HT-29 (cell line): Measurements from ENCODE around the gene SLC16A3. TPM values are rescaled to one million over a fixed set of nuclear protein-coding genes. Genes with fewer than 3 reads are reported as not detected.

ENCODE experiments used
- DNase-seq: peaks from one replicate; pipeline ENCODE4 v3.0.0-alpha.2; 2015; ENCODE audit warnings: low spot score
- total RNA-seq: library from RNA; depleted of rRNA; stranded (reverse); fragments of >200 nt; shearing (Covaris generic); gene quantifications from 2 replicates; pipeline ENCODE4 v1.2.3, GENCODE V29; 2014

Gene SLC16A3
- total RNA-seq, 1 experiment from 2014 or later, result 156 TPM

DNA sequence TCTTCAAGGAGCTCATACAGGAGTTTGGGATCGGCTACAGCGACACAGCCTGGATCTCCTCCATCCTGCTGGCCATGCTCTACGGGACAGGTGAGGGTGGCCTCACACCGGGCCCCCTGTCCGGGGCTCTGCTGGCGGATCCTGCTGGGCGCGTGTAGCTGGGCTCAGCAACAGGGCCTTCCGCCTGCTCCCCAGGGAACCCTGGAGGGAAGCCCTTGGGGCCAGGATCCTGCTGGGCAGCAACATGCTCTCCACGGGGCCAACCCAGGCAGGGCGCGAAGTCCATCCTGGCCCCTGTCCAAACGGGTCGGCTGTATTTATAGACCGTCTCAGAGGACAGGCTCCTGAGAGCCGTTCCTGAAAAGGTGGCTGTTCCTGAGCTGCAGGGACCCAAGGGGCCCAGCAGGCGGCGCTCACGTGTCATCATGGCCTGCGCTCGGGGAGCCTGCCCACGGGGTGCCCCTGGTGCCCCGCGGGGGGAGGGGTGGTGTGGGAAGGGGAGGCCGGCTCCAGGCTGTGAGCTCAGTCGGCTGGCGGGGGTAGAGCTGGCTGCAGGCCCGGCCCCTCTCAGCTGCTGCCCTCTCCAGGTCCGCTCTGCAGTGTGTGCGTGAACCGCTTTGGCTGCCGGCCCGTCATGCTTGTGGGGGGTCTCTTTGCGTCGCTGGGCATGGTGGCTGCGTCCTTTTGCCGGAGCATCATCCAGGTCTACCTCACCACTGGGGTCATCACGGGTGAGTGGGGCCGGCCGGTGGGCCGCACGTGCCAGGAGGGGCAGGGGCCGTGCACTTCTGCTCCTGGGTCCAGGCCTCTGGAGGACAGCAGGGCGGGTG is 7.5 kb downstream of the SLC16A3 start:
- DNase-seq, result peak; percentile 88

DNA sequence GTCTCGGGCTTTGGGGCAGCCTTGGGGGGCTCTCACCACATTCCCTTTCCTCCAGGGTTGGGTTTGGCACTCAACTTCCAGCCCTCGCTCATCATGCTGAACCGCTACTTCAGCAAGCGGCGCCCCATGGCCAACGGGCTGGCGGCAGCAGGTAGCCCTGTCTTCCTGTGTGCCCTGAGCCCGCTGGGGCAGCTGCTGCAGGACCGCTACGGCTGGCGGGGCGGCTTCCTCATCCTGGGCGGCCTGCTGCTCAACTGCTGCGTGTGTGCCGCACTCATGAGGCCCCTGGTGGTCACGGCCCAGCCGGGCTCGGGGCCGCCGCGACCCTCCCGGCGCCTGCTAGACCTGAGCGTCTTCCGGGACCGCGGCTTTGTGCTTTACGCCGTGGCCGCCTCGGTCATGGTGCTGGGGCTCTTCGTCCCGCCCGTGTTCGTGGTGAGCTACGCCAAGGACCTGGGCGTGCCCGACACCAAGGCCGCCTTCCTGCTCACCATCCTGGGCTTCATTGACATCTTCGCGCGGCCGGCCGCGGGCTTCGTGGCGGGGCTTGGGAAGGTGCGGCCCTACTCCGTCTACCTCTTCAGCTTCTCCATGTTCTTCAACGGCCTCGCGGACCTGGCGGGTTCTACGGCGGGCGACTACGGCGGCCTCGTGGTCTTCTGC is 8.4 kb downstream of the SLC16A3 start:
- no peak for DNase-seq

DNA sequence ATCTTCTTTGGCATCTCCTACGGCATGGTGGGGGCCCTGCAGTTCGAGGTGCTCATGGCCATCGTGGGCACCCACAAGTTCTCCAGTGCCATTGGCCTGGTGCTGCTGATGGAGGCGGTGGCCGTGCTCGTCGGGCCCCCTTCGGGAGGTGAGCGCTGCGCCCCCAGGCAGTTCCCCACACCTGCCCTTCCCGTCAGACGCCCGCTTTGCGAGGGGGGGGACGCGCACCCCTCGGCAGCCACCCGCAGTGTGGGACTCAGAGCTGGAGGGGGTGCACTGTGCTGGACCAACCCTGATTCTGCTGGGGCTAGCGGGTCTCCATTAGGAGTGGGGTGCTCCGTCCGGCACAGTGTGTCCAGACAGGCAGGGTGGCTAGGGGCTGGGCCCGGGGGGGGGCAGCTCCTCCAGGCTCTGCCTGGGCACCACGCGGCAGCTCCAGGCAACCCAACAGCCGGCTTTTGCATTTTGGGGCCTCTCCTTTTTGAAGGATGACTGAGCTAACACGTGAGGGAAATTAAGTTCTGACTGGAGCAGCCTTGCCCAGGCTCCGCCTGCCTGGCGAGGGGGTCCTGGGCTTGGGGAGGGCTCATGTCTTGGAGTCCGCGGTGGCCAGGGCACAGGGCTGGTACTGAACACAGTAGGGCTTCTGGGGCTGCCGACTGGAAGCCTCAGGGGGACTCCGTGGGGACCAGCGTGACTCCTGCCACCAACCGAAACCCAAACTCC is 9.1 kb downstream of the SLC16A3 start:
- no peak for DNase-seq

DNA sequence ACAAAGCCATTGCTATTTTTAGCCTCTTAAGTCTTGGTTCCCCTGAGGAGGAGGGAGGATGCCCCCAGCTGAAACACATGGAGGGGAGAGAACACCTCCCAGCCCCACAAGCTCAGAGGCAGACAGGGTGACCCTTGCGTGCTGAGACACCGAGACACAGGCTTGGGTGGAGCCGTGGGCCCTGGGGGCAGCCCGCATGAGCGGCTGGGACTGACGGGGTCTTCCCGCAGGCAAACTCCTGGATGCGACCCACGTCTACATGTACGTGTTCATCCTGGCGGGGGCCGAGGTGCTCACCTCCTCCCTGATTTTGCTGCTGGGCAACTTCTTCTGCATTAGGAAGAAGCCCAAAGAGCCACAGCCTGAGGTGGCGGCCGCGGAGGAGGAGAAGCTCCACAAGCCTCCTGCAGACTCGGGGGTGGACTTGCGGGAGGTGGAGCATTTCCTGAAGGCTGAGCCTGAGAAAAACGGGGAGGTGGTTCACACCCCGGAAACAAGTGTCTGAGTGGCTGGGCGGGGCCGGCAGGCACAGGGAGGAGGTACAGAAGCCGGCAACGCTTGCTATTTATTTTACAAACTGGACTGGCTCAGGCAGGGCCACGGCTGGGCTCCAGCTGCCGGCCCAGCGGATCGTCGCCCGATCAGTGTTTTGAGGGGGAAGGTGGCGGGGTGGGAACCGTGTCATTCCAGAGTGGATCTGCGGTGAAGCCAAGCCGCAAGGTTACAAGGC is 9.8 kb downstream of the SLC16A3 start:
- DNase-seq, result peak; percentile 91

DNA sequence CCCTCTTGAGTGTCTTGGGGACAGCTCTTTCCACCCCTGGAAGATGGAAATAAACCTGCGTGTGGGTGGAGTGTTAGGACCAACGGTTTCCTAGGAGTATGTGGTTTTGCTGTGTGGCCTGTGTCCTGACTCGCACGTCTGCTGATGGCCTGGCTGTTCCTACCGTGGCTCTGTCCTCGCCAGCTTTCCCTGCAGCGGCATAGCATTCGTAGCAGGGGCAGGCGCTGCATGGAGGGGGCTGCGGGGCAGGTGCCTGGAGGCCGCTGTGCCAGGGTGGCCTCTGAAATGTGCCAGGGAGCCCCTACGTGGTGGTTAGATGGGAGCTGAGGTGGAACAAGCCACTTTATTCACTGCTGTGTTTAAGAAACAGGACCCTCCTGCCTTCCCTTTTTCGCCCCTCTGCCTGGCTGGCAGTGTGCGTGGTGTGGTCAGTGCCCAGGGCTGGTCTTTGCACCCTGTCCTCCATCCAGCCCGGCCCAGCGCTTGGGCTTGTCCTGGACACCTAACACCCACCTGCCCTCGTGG is 10.6 kb downstream of the SLC16A3 start:
- no peak for DNase-seq

DNA sequence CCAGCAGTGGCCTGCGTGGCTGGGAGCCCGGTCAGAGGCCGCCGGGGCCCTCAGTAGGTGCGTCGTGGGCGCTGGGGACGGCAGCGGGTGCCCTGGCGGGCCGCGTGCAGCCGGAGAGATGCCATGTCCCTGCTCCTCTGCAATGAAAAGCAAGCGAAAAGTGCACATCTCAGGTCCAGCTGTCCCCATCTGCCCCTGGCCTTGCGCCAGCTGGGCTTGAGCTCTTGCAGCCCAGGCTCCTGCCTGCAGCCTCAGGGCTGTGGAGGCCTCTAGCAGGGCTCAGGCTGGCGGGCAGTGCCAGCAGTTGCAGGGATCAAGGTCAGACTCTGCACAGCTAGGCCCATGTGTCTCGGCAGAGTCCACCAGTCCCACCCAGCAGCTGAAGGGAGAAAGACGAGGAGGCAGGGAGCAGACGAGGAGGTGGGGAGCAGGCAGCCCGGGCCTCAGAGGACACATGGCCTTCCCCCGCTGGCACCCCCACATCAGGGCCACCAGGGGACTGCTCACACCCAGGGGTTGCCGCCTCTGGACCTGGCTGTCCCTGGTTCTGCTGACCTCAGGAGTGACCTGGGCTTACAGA is 11.2 kb downstream of the SLC16A3 start:
- DNase-seq, result no peak

DNA sequence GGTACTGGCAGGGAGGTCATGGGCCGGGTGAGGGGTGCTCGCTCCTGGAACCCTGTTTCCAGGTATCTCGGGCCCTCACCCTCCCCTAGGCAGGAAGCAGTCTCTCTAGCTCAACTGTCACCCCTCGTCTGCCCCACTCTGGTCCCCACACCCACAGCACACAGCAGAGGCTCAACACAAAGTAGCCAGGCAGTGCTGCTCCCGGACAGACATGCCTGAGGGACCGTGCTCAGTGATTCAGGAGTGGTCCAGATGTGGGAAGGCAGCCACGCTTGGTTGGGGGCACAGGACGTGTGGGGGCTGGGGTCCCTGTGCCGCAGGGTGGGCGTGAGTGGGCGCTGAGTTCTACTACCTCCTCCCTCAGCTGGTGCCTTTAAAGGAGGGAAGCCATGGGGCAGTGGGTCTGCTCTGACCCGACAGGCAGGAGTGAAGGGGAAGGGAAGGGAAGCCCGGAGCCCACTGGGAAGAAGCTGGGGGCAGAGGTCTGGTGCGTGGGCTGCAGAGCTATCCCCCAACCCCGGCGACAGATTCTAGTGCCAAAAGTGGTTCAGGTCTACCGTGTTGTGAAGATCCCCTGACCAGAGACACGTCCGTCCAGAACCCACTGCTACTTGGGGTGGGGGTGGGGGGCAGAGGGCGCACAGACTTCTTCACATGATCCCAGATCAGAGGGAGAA is 11.8 kb downstream of the SLC16A3 start:
- no peak for DNase-seq

DNA sequence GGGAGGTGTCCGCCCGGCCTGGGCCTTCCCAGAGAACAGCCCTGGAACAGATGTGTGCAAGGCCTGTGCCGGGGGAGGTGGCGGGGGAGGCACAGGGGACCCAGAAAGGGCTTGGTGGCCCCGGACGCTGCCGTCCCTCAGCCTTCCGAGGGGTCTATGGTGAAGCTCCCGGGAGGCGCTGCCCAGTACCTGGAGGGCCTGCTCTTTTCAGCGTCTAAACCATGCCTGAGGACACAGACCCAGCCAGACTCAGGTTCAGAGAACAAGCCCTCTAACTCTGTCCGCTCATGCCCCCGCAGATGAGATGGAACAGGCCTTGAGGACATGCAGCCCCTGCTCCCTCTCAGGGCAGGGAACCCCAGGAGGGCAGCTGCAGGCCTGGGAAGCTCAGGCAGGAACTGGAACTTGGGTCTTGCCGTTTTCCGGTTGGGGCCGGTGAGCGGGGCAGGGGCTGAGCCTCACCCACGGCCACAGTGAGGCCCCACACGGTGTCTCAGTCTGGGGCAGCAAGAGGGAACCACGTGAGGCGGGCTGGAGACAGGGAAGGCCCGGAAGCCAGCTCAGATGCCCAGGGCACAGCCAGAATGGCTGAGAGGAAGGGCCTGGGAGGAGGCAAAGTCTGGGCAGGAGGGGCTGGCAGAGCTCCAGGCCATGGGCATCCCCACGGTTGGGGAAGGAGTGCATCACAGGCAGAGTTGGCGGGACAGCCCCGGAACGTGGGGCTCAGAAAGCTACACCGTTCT is 12.5 kb downstream of the SLC16A3 start:
- peak; percentile 84 for DNase-seq

DNA sequence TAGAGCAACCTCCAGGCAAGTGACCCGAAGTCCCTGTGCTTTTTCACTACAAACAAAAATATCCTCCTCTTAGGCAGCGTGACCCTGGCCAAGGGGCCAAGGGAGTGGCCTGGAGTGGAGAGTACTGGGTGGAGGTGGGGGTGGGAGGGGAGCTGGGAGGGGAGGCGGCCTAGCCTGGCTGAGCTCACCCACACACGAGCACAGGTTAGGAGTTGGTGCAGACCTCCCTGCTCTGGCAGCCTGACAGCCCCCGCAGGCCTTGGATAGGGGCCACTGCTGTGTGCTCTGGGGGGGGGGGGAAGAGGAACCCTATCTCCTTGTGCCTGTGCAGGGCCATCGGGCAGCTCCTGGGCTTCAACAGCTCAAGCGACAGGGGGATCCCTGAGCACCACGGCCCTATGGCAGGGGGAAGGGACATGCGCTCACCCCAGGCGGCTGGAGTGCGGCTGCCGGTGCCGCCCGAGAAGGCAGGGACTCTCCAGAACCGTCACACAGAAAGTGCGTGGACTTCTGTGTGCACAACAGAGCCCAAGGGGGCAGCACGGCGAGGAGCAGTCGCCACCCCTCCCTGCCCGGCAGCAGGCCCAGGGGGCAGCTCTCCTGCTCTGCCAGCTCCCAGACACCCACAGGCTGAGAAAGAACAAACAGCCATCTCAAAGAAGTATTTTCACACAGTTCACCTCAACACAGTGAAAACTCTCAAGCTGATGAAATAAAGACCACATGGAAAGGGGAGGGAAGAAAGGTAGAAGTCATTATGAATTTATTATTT is 13.3 kb downstream of the SLC16A3 start:
- peak; percentile 28 for DNase-seq

DNA sequence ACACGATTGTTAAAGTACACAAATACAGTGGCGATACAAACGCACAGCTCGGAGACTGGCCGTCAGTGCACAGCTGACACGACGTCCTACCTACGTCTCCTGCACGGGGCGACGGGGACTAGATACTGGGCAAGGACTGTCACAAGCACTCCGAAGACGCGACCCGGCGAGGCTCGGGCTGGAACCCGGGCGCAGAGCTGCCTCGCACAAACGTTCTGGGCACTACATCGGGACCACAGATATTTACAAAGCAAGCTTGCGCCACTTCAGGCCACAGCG is 13.8 kb downstream of the SLC16A3 start:
- no peak for DNase-seq

DNA sequence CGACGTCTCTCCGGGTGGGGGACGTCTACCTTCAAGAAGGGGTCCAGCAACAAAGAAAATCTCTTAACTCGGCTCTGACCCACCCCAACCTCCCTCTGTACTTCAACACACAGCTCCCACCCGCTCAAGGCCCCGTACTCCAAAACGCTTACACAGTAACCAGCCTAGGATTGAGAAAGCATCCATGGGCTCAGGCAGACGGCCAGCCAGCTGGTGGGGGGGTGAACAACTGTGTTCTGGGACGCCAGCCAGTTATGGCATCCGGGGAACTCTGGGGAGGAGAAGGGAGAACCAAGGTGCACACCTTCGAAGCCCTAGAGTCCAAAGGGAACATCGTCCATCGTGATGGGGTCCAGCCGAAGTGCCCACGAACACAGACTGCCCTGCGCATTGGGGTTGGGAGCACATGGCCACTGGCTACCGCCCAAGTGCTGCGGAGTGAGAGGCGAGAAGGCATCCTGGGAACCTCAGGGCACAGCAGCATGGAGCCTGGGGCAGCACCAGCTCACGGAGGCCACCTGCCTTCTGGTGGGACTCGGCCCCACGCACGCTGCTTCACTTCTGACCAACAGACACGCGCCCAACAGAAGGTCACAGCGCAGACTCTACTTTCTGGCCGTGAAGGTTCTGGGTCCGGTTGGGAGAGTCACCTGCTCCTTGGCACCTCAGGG is 14.3 kb downstream of the SLC16A3 start:
- peak; percentile 48 for DNase-seq

DNA sequence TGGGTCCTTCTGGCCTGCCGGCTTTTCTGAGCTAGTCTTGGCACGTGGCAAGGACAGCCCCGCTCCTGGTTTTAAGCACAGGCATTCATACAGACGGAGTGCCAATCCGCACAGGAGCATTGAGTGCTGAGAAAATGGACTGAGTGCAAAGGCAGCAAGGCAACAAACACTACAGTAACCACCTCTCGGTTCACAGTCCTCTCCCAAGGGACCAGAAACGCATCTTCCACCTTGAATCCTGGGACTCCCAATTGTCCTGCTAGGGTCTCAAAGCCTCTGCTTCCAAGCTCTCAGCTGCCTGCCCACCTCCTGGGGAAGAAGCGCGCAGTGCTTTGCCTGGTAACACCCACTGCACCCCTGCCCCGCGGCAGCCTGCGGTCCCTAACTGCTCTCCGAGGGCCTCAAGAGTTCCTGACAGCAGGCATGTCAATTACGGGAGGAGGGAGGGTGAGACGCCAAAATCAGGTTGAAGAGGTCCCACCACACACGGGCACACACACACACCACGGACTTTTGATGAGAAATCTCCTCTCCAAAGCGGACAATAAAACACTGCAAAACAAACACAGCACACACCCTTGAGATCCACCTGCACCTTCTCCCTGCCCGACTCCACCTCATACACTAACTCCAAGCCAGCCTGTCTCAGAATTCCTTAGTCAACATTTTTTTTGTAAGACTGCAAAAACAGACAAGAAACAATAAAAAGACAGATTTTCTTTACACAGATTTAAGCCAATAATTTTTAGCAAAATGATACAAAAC is 15.0 kb downstream of the SLC16A3 start:
- no peak for DNase-seq

DNA sequence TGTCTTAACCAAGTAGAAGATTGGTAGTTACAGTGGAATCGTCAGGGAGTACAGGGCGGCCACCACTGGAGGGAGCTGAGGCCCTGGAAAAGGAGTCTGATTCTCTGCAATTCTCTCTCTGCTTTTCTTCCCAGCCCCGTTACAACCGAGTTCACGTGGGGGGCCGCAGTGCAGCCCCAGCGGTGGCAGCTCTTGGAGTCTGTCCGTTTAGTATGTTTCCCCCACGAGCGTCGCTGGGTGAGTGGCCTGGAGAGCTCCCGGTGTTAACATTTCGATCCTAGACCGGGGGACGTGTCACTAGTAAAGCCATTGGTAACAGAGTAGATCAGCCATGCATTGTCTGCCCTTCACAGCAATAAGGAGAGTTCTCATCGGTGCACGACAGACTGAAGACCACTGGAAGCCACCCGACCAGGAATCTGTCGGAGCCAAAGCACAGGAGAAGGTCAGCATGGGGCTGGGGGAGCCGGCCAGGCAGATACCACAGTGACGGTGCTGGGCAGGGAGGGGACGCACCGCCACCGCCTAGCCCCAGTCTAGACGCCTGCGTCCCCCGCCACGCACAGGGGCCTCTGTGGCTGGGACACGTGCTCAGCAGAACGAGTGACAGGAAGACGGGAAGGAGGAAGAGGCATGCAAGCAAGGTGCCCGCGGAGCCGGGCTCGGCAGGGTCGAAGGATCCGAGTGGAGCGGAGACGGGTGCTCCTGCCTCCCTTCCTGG is 15.7 kb downstream of the SLC16A3 start:
- DNase-seq, result no peak

DNA sequence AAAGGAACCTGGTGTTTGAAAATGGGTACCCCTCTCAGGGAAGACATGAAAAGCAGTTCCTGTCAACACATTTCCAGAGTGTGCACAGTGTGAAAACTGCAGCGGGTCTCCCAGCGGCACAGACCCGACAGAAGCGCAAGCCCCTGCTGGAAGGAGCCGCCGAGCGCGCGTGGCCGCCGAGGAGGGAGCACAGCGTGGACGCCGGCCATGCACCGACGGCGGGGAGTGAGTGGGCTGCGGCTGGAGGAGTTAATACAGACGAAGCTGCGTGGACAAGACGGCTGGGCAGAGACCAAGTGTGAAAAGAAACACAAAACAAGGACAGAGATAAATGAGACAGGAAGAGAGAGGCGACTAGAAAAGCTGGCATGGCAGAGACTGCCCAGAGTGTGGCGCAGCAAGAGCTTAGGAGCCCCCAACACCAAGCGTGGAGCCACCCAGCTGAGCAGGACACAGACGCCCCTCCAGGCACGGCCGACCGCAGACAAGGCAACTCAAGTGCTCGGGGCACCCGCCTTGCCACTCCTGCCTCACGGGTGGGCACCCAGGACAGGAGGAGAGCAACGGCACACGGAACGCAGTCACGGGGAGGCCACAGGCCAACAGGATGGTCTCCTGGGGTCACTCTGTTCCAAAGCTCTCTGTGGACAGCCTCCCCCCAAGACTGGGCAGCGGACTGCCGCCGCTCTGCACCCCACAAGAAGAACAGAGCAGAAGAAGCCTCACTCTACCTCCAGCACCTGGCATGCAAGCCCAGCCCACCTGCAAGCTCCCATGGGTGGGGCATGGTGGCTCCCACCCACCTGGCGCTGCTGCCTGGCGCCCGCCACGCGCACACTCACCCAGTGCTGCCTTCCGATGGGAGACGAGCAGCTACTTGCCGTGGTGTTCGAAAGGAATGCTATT is 16.5 kb downstream of the SLC16A3 start:
- no peak for DNase-seq

DNA sequence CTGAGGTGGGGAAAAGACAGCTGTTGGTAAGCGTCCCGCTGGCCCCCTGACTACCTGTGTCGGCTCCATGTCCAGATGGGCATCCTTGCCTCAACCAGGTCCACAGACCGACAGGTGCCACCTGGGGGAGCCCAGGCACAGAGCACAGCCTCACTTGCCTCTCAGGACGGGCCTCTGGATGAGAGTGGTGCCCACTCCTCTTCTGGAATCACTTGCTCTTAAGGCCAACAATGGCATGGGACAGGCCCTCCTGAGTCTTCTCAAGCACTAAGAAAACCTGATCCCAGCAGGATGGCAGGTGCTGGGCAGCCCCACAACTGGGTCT is 17.2 kb downstream of the SLC16A3 start:
- no peak for DNase-seq
